ENCODE data around the gene ATP9A.

DNA sequence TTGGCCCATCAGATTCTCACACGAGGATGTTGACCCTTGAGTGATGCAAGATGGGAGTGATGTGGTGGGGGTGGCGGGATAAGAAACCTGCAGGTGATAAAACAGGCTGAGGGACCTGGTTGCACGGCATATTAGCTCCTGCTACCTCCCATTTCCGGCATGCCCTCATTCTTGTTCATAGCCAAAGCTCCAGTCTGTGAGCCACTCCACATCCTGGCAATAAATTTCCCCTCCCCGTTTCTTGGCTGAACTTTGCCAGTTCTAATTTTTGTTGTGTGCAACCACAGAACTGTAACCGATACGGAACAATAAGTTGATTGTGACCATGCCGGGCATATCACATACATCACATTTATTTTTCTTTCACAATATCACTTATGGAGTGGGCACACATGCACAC is 184.1 kb downstream of the ATP9A start:
- TF ChIP-seq EZH2 (IDR thresholded peaks at IDR 0.05) (no peak), FOXP2 (optimal IDR thresholded peaks at IDR 0.05; ENCODE audit: control extremely low read depth, extremely low read length, insufficient read depth) (no peak), POLR2AphosphoS5 (IDR thresholded peaks at IDR 0.05; ENCODE audit: borderline replicate concordance, low read depth, low read length) (no peak)

Data from SK-N-MC (cell line).